ENCODE measurements around the gene MYO7B. TPM values are rescaled to one million over a fixed set of nuclear protein-coding genes. Genes with fewer than 3 reads are reported as not detected.

The MYO7B gene
- polyA plus RNA-seq, 1 of the 3 experiments (the other 2 are of a cell fraction), result 0.08 TPM

- DNase-seq, result no peak
- H3K9me3 ChIP-seq, result no peaks in the 10 kb centered on the region
- H3F3A ChIP-seq (replicated peaks; ENCODE audit: insufficient read depth), result no peaks in the 10 kb centered on the region
- H3K9me2 ChIP-seq, result no peaks in the 10 kb centered on the region
- no peaks in the 10 kb centered on the region for H3K36me3 ChIP-seq (replicated peaks in 1 of 2; ENCODE audit: control insufficient read depth in 1 of 2, insufficient read depth in 2 of 2, low read length in 1 of 2)
- no peaks in the 10 kb centered on the region for H3K4me1 ChIP-seq (ENCODE audit: control insufficient read depth in 1 of 2, insufficient read depth in 2 of 2, low read depth in 1 of 2, low read length in 1 of 2)
- ChIA-PET CTCF (interaction anchor here (0.6 to 2.5 kb wide), 40 partner anchors 8 to 191 kb away, joined by 3 to 37 read pairs (median 4); partner anchors contain the start of genes LIMS2 and SFT2D3), POLR2A (interaction anchor here (1.9 kb wide), 1 partner anchor 64 kb away, joined by 4 read pairs; the partner anchor contains the start of gene IWS1)
- no peaks in the 10 kb centered on the region for H3K27me3 ChIP-seq (ENCODE audit: insufficient read depth)
- no peak overlapping the region for H2AFZ ChIP-seq (ENCODE audit: low read depth)
- H3K27ac ChIP-seq (ENCODE audit: low read depth in 2 of 2, low read length in 1 of 2), result no peak overlapping the region
- H3K4me2 ChIP-seq, result no peak overlapping the region
- no peak overlapping the region for H3K4me3 ChIP-seq (ENCODE audit: low read depth in 2 of 2, low read length in 1 of 2)
- WGBS (ENCODE audit: low lambda C conversion rate), result 83% methylated on average over 8 of the region's 8 CpGs
- no peak for TF ChIP-seq FOXJ3 (CRISPR knock-in tag; IDR thresholded peaks at IDR 0.05)
- no peak for TF ChIP-seq TEAD4 (IDR thresholded peaks at IDR 0.05; ENCODE audit: borderline replicate concordance, insufficient read depth)
- no peak for TF ChIP-seq MEF2A (IDR thresholded peaks at IDR 0.05; ENCODE audit: borderline replicate concordance, low read depth)
- no peak for TF ChIP-seq NFIC (IDR thresholded peaks at IDR 0.05; ENCODE audit: borderline replicate concordance)
- TF ChIP-seq EP300 (IDR thresholded peaks at IDR 0.05; ENCODE audit: borderline replicate concordance in 1 of 2, low read depth in 1 of 2, low read length in 1 of 2), result no peak
- no peak for TF ChIP-seq PBX3 (IDR thresholded peaks at IDR 0.05)
- no peak for TF ChIP-seq JUND (IDR thresholded peaks at IDR 0.05)
- no peak for TF ChIP-seq TCF12 (IDR thresholded peaks at IDR 0.05)
- no peak for TF ChIP-seq MAX (IDR thresholded peaks at IDR 0.05; ENCODE audit: low read depth)
- no peak for TF ChIP-seq TAF1 (IDR thresholded peaks at IDR 0.05; ENCODE audit: borderline replicate concordance, low read depth, low read length)
- TF ChIP-seq NRF1 (IDR thresholded peaks at IDR 0.05; ENCODE audit: low read depth, low read length), result no peak
- no peak for TF ChIP-seq GABPA (IDR thresholded peaks at IDR 0.05; ENCODE audit: low read depth)
- TF ChIP-seq REST (IDR thresholded peaks at IDR 0.05; ENCODE audit: low read depth, low read length), result no peak
- no peak for TF ChIP-seq GATA2 (CRISPR knock-in tag; IDR thresholded peaks at IDR 0.05)
- TF ChIP-seq EZH2phosphoT487 (IDR thresholded peaks at IDR 0.05; ENCODE audit: borderline replicate concordance, low read depth), result no peak
- TF ChIP-seq ZBTB33 (IDR thresholded peaks at IDR 0.05; ENCODE audit: borderline replicate concordance, low read depth), result no peak
- TF ChIP-seq CHD2 (IDR thresholded peaks at IDR 0.05; ENCODE audit: low read length, partially characterized antibody), result no peak
- TF ChIP-seq RFX5 (IDR thresholded peaks at IDR 0.05; ENCODE audit: low read length), result no peak
- no peak for TF ChIP-seq ELF1 (IDR thresholded peaks at IDR 0.05)
- H4K20me1 ChIP-seq (ENCODE audit: insufficient read depth), result no peaks in the 10 kb centered on the region
- H3K9ac ChIP-seq, result no peak overlapping the region
- H3K79me2 ChIP-seq (ENCODE audit: insufficient read depth), result no peaks in the 10 kb centered on the region
Observed at GRCh38 chr2:127590386-127591190, 55.1 kb downstream of the MYO7B start.
